ENCODE data around the gene MRGPRG.

GRCh38 chr11:3189886-3190583 lies 28.6 kb downstream of the MRGPRG start:
- TF ChIP-seq POLR2AphosphoS5 (IDR thresholded peaks at IDR 0.05; ENCODE audit: insufficient read depth in 1 of 2, low read depth in 1 of 2) (no peak), CTCF (IDR thresholded peaks at IDR 0.05) (no peak)

Measured in vagina (tissue), 2 donors.